SK-N-SH (cell line): ENCODE data around the gene SRGAP1. TPM values are rescaled to one million over a fixed set of nuclear protein-coding genes. Genes with fewer than 3 reads are reported as not detected.
A peak's percentile ranks its signal among the peaks of the same experiment; 100 is the strongest.
"Not testable (repeated sequence)": the region's sequence is repeated elsewhere in the genome, so short reads cannot be mapped to it uniquely, and the experiment has no call there.

ENCODE experiments used
- CTCF ChIA-PET: fragments of 300-600, 350-600 bp; formaldehyde crosslinking; extraction: SDS; loops from one replicate; lab custom pipeline; 2021; lab: Yijun Ruan, JAX
- POLR2A ChIA-PET: fragments of 350-600 bp; sonication (Branson Sonifier 250); formaldehyde crosslinking; extraction: SDS; loops from one replicate; lab custom pipeline; 2020; ENCODE audit warnings: antibody characterized with exemption, inconsistent platforms; lab: Yijun Ruan, JAX
- DNase-seq: peaks from one replicate; pipeline ENCODE4 v3.0.0; 2012
- H2AFZ ChIP-seq: fragments of 200-600 bp; sonication (generic); 2 replicates; pipeline ENCODE4 v1.8.1; 2016; ENCODE audit warnings: antibody characterized with exemption, mild to moderate bottlenecking, low read depth
- H3F3A ChIP-seq: fragments of 200-600 bp; sonication (generic); replicated peaks from 2 replicates; pipeline ENCODE3; 2016; ENCODE audit warnings: antibody characterized with exemption, mild to moderate bottlenecking; ENCODE audit not compliant: insufficient read depth
- H3K27ac ChIP-seq, 2 experiments: fragments of 200-500 bp in 1 of 2; fragments of 200-600 bp in 1 of 2; sonication (Bioruptor generic) in 1 of 2; sonication (generic), shearing (Covaris generic) in 1 of 2; 2 replicates each; pipeline versions ENCODE4 v1.5.1 to v1.6.1; 2014 to 2016; ENCODE audit warnings: low read depth in 2 of 2, inconsistent platforms in 1 of 2, low read length in 1 of 2, mild to moderate bottlenecking in 1 of 2, mixed read lengths in 1 of 2
- H3K27me3 ChIP-seq: fragments of 200-600 bp; sonication (generic), shearing (Covaris generic); 2 replicates; pipeline ENCODE4 v1.6.1; 2016; ENCODE audit warnings: mixed run types; ENCODE audit not compliant: insufficient read depth
- H3K36me3 ChIP-seq, 2 experiments: fragments of 200-500 bp in 1 of 2; fragments of 200-600 bp in 1 of 2; sonication (Bioruptor generic) in 1 of 2; sonication (generic) in 1 of 2; replicated peaks in 1 of 2; 2 replicates each; pipeline versions ENCODE3 to v1.5.1; 2014 to 2016; ENCODE audit warnings: low read length in 1 of 2, mild to moderate bottlenecking in 1 of 2; ENCODE audit not compliant: insufficient read depth in 2 of 2, control insufficient read depth in 1 of 2
- H3K4me1 ChIP-seq, 2 experiments: fragments of 200-500 bp in 1 of 2; fragments of 200-600 bp in 1 of 2; sonication (Bioruptor generic) in 1 of 2; sonication (generic), shearing (Covaris generic) in 1 of 2; 2 replicates each; pipeline versions ENCODE4 v1.5.1 to v1.6.1; 2014 to 2016; ENCODE audit warnings: low read depth in 1 of 2, low read length in 1 of 2, mixed run types in 1 of 2; ENCODE audit not compliant: insufficient read depth in 2 of 2, control insufficient read depth in 1 of 2
- H3K4me2 ChIP-seq: fragments of 200-600 bp; sonication (generic), shearing (Covaris generic); 2 replicates; pipeline ENCODE4 v1.6.1; 2017; ENCODE audit warnings: mixed run types
- H3K4me3 ChIP-seq, 2 experiments: fragments of 200-500 bp in 1 of 2; fragments of 200-600 bp in 1 of 2; sonication (Bioruptor generic) in 1 of 2; sonication (generic), shearing (Covaris generic) in 1 of 2; 2 replicates each; pipeline versions ENCODE4 v1.5.1 to v1.8.1; 2014 to 2016; ENCODE audit warnings: low read depth in 2 of 2, inconsistent platforms in 1 of 2, low read length in 1 of 2, mild to moderate bottlenecking in 1 of 2, mixed read lengths in 1 of 2, moderate library complexity in 1 of 2
- H3K79me2 ChIP-seq: fragments of 200-600 bp; sonication (generic); 2 replicates; pipeline ENCODE4 v1.8.1; 2017; ENCODE audit warnings: mild to moderate bottlenecking; ENCODE audit not compliant: insufficient read depth
- H3K9ac ChIP-seq: fragments of 200-600 bp; sonication (generic); 2 replicates; pipeline ENCODE4 v1.6.1; 2017; ENCODE audit warnings: mixed run types
- H3K9me2 ChIP-seq: fragments of 200-600 bp; sonication (generic); 2 replicates; pipeline ENCODE4 v1.6.1; 2017; ENCODE audit warnings: mixed run types
- H3K9me3 ChIP-seq: fragments of 200-600 bp; sonication (generic); 2 replicates; pipeline ENCODE4 v1.6.1; 2017; ENCODE audit warnings: mixed run types, mild to moderate bottlenecking, moderate library complexity
- H4K20me1 ChIP-seq: fragments of 200-600 bp; sonication (generic); 2 replicates; pipeline ENCODE4 v1.6.1; 2017; ENCODE audit warnings: mild to moderate bottlenecking, mixed run types; ENCODE audit not compliant: insufficient read depth
- EP300 ChIP-seq, 2 experiments: IDR thresholded peaks; 2 replicates each; pipeline versions ENCODE4 v1.4.0 to v1.6.1; 2012; ENCODE audit warnings: borderline replicate concordance in 1 of 2, low read depth in 1 of 2, low read length in 1 of 2
- GATA2 ChIP-seq: sonication (generic); formaldehyde crosslinking; IDR thresholded peaks from 2 replicates; pipeline ENCODE4 v1.5.0; 2020; ENCODE audit warnings: mild to moderate bottlenecking, missing genetic modification reagents
- IRF3 ChIP-seq: fragments of 150-350 bp; IDR thresholded peaks from 2 replicates; pipeline ENCODE4 v1.6.1; 2016; ENCODE audit warnings: mild to moderate bottlenecking, low read depth, low read length
- MAX ChIP-seq: IDR thresholded peaks from 2 replicates; pipeline ENCODE4 v1.4.0; 2012; ENCODE audit warnings: low read depth
- RCOR1 ChIP-seq: fragments of 150-350 bp; IDR thresholded peaks from 2 replicates; pipeline ENCODE4 v1.6.1; 2017; ENCODE audit warnings: antibody characterized with exemption, low read length
- TAF1 ChIP-seq: IDR thresholded peaks from 2 replicates; pipeline ENCODE4 v1.6.1; 2012; ENCODE audit warnings: low read depth, mild to moderate bottlenecking, low read length, moderate library complexity, borderline replicate concordance
- ZBTB33 ChIP-seq: IDR thresholded peaks from 2 replicates; pipeline ENCODE4 v1.4.0; 2012; ENCODE audit warnings: low read depth, borderline replicate concordance
- whole genome bisulfite sequencing: methylation state at CpG from one replicate; pipeline ENCODE4 v1.1.6; 2017; ENCODE audit warnings: low lambda C conversion rate; 5-methylcytosine and 5-hydroxymethylcytosine counted together
- polyA plus RNA-seq, 3 experiments: library from polyadenylated mRNA; depleted of rRNA; stranded (reverse); fragments of >200 nt; gene quantifications; 2 replicates each; pipeline ENCODE4 v1.2.3, GENCODE V29; 2012

SRGAP1 gene
- polyA plus RNA-seq, 1 of the 3 experiments (the other 2 are of a cell fraction), result 2.6 TPM

GRCh38 chr12:64018116-64018515 lies 173.6 kb downstream of the SRGAP1 start:
- H3K79me2 ChIP-seq, H3K4me3 ChIP-seq, H3K9me3 ChIP-seq, H3K27me3 ChIP-seq, H2AFZ ChIP-seq, H3F3A ChIP-seq, H3K9me2 ChIP-seq, H3K4me2 ChIP-seq, H3K27ac ChIP-seq, POLR2A ChIA-PET, H3K4me1 ChIP-seq, CTCF ChIA-PET, H3K9ac ChIP-seq, DNase-seq, H4K20me1 ChIP-seq: not testable (repeated sequence)
- peaks cover 0 to 12% of the 10 kb centered on the region in 2 experiments for H3K36me3 ChIP-seq
- 89% methylated on average over 8 of the region's 8 CpGs for WGBS

GRCh38 chr12:64018524-64018923 lies 174.0 kb downstream of the SRGAP1 start:
- POLR2A ChIA-PET, result no interaction called here
- Histone ChIP-seq H3K9me3 (no peaks in the 10 kb centered on the region), H3K4me3 (no peak overlapping the region), H3K9ac (no peak overlapping the region), H3K4me2 (no peak overlapping the region), H3K4me1 (no peaks in the 10 kb centered on the region; a peak in 1 of 4 replicates), H3K9me2 (no peaks in the 10 kb centered on the region), H3K27me3 (no peaks in the 10 kb centered on the region), H3F3A (no peaks in the 10 kb centered on the region), H3K79me2 (no peaks in the 10 kb centered on the region), H3K36me3 (peaks cover 0 to 12% of the 10 kb centered on the region in 2 experiments), H4K20me1 (no peaks in the 10 kb centered on the region), H2AFZ (no peak overlapping the region), H3K27ac (no peak overlapping the region)
- TF ChIP-seq EP300 (IDR thresholded peaks at IDR 0.05; ENCODE audit: borderline replicate concordance in 1 of 2, low read depth in 1 of 2, low read length in 1 of 2) (peak in 1 of 2 experiments; percentile 29; a peak in 1 of 4 replicates), GATA2 (CRISPR knock-in tag) (peak; percentile 61), ZBTB33 (no peak), MAX (no peak), TAF1 (no peak)
- CTCF ChIA-PET, result interaction anchor here (0.7 kb wide), 1 partner anchor 10 kb away, joined by 3 read pairs; no protein-coding TSS in a partner anchor
- DNase-seq, result no peak

GRCh38 chr12:64019101-64019500 lies 174.6 kb downstream of the SRGAP1 start:
- Histone ChIP-seq H3K4me3 (no peak overlapping the region), H2AFZ (no peak overlapping the region), H3K9me2 (no peaks in the 10 kb centered on the region), H3K79me2 (no peaks in the 10 kb centered on the region), H3K4me2 (no peak overlapping the region), H3K9ac (no peak overlapping the region), H3K36me3 (peaks cover 0 to 12% of the 10 kb centered on the region in 2 experiments), H3K27me3 (no peaks in the 10 kb centered on the region), H3K9me3 (no peaks in the 10 kb centered on the region), H3F3A (no peaks in the 10 kb centered on the region), H4K20me1 (no peaks in the 10 kb centered on the region), H3K4me1 (no peaks in the 10 kb centered on the region; a peak in 1 of 4 replicates), H3K27ac (no peak overlapping the region)
- TF ChIP-seq GATA2 (CRISPR knock-in tag) (peak; percentile 31; the same call in 1 of the 2 replicates), IRF3 (no peak), RCOR1 (peak; percentile 17; the same call in 1 of the 2 replicates)
- CTCF ChIA-PET, result interaction anchor here (0.7 to 1.9 kb wide), 2 partner anchors 9 to 175 kb away, joined by 3 to 4 read pairs; partner anchors contain the start of gene SRGAP1
- 64% methylated on average over 2 of the region's 2 CpGs for WGBS
- no peak for DNase-seq
- POLR2A ChIA-PET, result no interaction called here
